Endothelial cell of umbilical vein (primary cell): Measurements from ENCODE around the gene MAML1. TPM values are rescaled to one million over a fixed set of nuclear protein-coding genes. Genes with fewer than 3 reads are reported as not detected.

Source experiments
- BruUV-seq: library from RNA; stranded (reverse); fragments of 400-500 nt; replicated peaks from 2 replicates; lab custom pipeline; 2021; lab: Mats Ljungman, UMichigan
- CTCF ChIA-PET: fragments of 300-600, 350-600 bp; sonication (Branson Sonifier 250); formaldehyde crosslinking; loops from one replicate; lab custom pipeline; 2021; ENCODE audit warnings: antibody characterized with exemption, inconsistent platforms; lab: Charles Lee
- POLR2A ChIA-PET: fragments of 300-600, 350-600 bp; sonication (Branson Sonifier 250); formaldehyde crosslinking; loops from one replicate; lab custom pipeline; 2021; ENCODE audit warnings: antibody characterized with exemption, inconsistent platforms; lab: Charles Lee
- DNase-seq: peaks from one replicate; pipeline ENCODE4 v3.0.0-alpha.2; 2011; ENCODE audit warnings: low read depth, low spot score
- FAIRE-seq: peaks from 2 replicates; lab custom pipeline; 2011; peaks lifted over from hg19 to GRCh38; lab: Jason Lieb, UNC
- H2AFZ ChIP-seq: 2 replicates; pipeline ENCODE4 v1.6.0; 2012; ENCODE audit warnings: low read depth, low read length, control low read depth, inconsistent platforms
- H3K27ac ChIP-seq: 2 replicates; pipeline ENCODE4 v1.5.1; 2011; ENCODE audit warnings: low read depth, mild to moderate bottlenecking, control low read depth, low read length, moderate library complexity; ENCODE audit not compliant: insufficient read depth
- H3K27me3 ChIP-seq, 2 experiments: 2 replicates each; pipeline versions ENCODE4 v1.6.0 to v1.6.1; 2011; ENCODE audit warnings: low read length in 2 of 2, mixed read lengths in 1 of 2; ENCODE audit not compliant: control insufficient read depth in 2 of 2, insufficient read depth in 2 of 2
- H3K36me3 ChIP-seq, 2 experiments: 2 replicates in 1 of 2; 3 replicates in 1 of 2; pipeline ENCODE4 v1.5.1; 2011; ENCODE audit warnings: low read length in 2 of 2, mild to moderate bottlenecking in 1 of 2, moderate library complexity in 1 of 2; ENCODE audit not compliant: control insufficient read depth in 2 of 2, insufficient read depth in 2 of 2; ENCODE audit errors: extremely low read depth in 1 of 2
- H3K4me1 ChIP-seq: 3 replicates; pipeline ENCODE4 v1.5.1; 2011; ENCODE audit warnings: mild to moderate bottlenecking, low read length; ENCODE audit not compliant: control insufficient read depth, insufficient read depth; ENCODE audit errors: extremely low read depth
- H3K4me2 ChIP-seq: 2 replicates; pipeline ENCODE4 v1.6.1; 2011; ENCODE audit warnings: low read length, control low read depth, mixed read lengths; ENCODE audit not compliant: insufficient read depth
- H3K4me3 ChIP-seq, 3 experiments: fragments of 200-600 bp in 1 of 3; sonication (generic), shearing (Covaris generic) in 1 of 3; replicated peaks in 1 of 3; 2 replicates each; pipeline ENCODE4 v1.5.1; 2011 to 2016; ENCODE audit warnings: control low read depth in 3 of 3, low read length in 3 of 3, mild to moderate bottlenecking in 2 of 3, inconsistent platforms in 1 of 3, low read depth in 1 of 3, moderate library complexity in 1 of 3; ENCODE audit not compliant: insufficient read depth in 1 of 3
- H3K79me2 ChIP-seq: 2 replicates; pipeline ENCODE4 v1.6.0; 2012; ENCODE audit warnings: low read length, inconsistent platforms; ENCODE audit not compliant: control insufficient read depth, insufficient read depth
- H3K9ac ChIP-seq: replicated peaks from 2 replicates; pipeline ENCODE3; 2011; ENCODE audit warnings: low read length, control low read depth; ENCODE audit not compliant: insufficient read depth; ENCODE audit errors: extremely low read depth
- H3K9me1 ChIP-seq: replicated peaks from 3 replicates; pipeline ENCODE4 v1.6.0; 2011; ENCODE audit warnings: mild to moderate bottlenecking, low read length; ENCODE audit not compliant: control insufficient read depth, insufficient read depth; ENCODE audit errors: extremely low read depth
- H3K9me3 ChIP-seq: replicated peaks from 2 replicates; pipeline ENCODE4 v1.5.1; 2012; ENCODE audit warnings: low read length, inconsistent platforms; ENCODE audit not compliant: control insufficient read depth, insufficient read depth
- H4K20me1 ChIP-seq: replicated peaks from 2 replicates; pipeline ENCODE3; 2011; ENCODE audit warnings: mild to moderate bottlenecking, low read length; ENCODE audit not compliant: control insufficient read depth, insufficient read depth; ENCODE audit errors: extremely low read depth
- CTCF ChIP-seq, 2 donors: IDR thresholded peaks; 1 replicate in 1 of 2; 2 replicates in 1 of 2; pipeline ENCODE4 v1.5.1; 2011; ENCODE audit warnings: low read length in 2 of 2, mild to moderate bottlenecking in 2 of 2, moderate library complexity in 2 of 2, control low read depth in 1 of 2, inconsistent platforms in 1 of 2, low read depth in 1 of 2; ENCODE audit not compliant: insufficient read depth in 1 of 2; ENCODE audit errors: extremely low read depth in 1 of 2
- EZH2 ChIP-seq: IDR thresholded peaks from 2 replicates; pipeline ENCODE4 v1.6.1; 2012; ENCODE audit warnings: borderline replicate concordance, low read depth, mild to moderate bottlenecking, moderate library complexity, low read length, inconsistent platforms; ENCODE audit not compliant: severe bottlenecking
- FOS ChIP-seq: IDR thresholded peaks from 2 replicates; pipeline ENCODE4 v1.6.1; 2011; ENCODE audit warnings: mild to moderate bottlenecking, low read length, moderate library complexity, borderline replicate concordance; ENCODE audit not compliant: insufficient read depth
- GATA2 ChIP-seq: IDR thresholded peaks from 2 replicates; pipeline ENCODE4 v1.7.0; 2011; ENCODE audit warnings: low read depth, mild to moderate bottlenecking, moderate library complexity, mixed read lengths, low read length; ENCODE audit not compliant: insufficient read length, insufficient read depth
- JUN ChIP-seq: IDR thresholded peaks from 2 replicates; pipeline ENCODE4 v1.6.1; 2011; ENCODE audit warnings: borderline replicate concordance, low read depth; ENCODE audit not compliant: insufficient read length, insufficient read depth
- MAX ChIP-seq: IDR thresholded peaks from 2 replicates; pipeline ENCODE4 v1.6.1; 2011; ENCODE audit not compliant: insufficient read depth, insufficient read length
- MYC ChIP-seq: IDR thresholded peaks from one replicate; pipeline ENCODE4 v1.6.1; 2011; ENCODE audit warnings: mild to moderate bottlenecking, low read depth, low read length
- POLR2A ChIP-seq: IDR thresholded peaks from 2 replicates; pipeline ENCODE4 v1.6.1; 2012; ENCODE audit warnings: low read depth, mild to moderate bottlenecking, control low read depth, low read length
- POLR2AphosphoS5 ChIP-seq: IDR thresholded peaks from 2 replicates; pipeline ENCODE4 v1.6.1; 2012; ENCODE audit warnings: low read depth, mild to moderate bottlenecking, control low read depth, low read length, moderate library complexity; ENCODE audit not compliant: insufficient read depth
- dilution Hi-C: fragments of 300-500 bp; cut with MboI; formaldehyde crosslinking; loops from one replicate; pipeline ENCODE4 v1.15.0; 2019; ENCODE audit warnings: low sequenced_read_pairs; ENCODE audit not compliant: extremely low pct_ligation_motif_present
- intact Hi-C: fragments of 100-400 bp; cut with micrococcal nuclease; formaldehyde crosslinking; loops from one replicate; pipeline ENCODE4 v1.10.0; 2022
- polyA plus RNA-seq, 4 experiments: library from polyadenylated mRNA; depleted of rRNA in 3 of 4; stranded (reverse) in 3 of 4; unstranded in 1 of 4; fragments of >200 nt; gene quantifications; 2 replicates each; pipeline versions ENCODE4 v1.2.1 to v1.2.3, GENCODE V29; 2011 to 2012; ENCODE audit warnings: missing spikeins in 1 of 4
- total RNA-seq: library from RNA; stranded (reverse); gene quantifications from 2 replicates; pipeline ENCODE4 v1.2.3, GENCODE V29; 2021

Gene MAML1
- total and polyA plus RNA-seq, 2 donors (not counting 3 experiments of a cell fraction or from before 2014, with no cell fraction given): 12.4 to 29.0 TPM

- no peak for TF ChIP-seq EZH2
- no peak for TF ChIP-seq MAX
- no peak for TF ChIP-seq JUN
- TF ChIP-seq POLR2AphosphoS5: no peak
- no peak for TF ChIP-seq POLR2A
- TF ChIP-seq MYC: no peak
- TF ChIP-seq FOS: no peak
- peak; percentile 77 to 85 for TF ChIP-seq CTCF (IDR thresholded peaks at IDR 0.05; ENCODE audit: extremely low read depth in 1 of 2, insufficient read depth in 1 of 2, low read depth in 1 of 2, low read length in 2 of 2)
- TF ChIP-seq GATA2: peak; percentile 0
- Histone ChIP-seq H3K9me1 (no peaks in the 10 kb centered on the region), H3K4me3 (no peak overlapping the region), H3K9ac (no peak overlapping the region), H3K27me3 (no peaks in the 10 kb centered on the region), H3K4me2 (no peak overlapping the region), H3K9me3 (no peaks in the 10 kb centered on the region), H3K4me1 (peaks cover 55% of the 10 kb centered on the region), H4K20me1 (peaks cover 2% of the 10 kb centered on the region), H3K36me3 (no peaks in the 10 kb centered on the region), H3K27ac (no peak overlapping the region), H3K79me2 (peaks cover 56% of the 10 kb centered on the region), H2AFZ (no peak overlapping the region)
- no TSS peak for BruUV-seq
- dilution Hi-C loops (no loop called here), intact Hi-C loops (loop anchor here (1.0 to 2.0 kb wide), 3 partner anchors 33 to 327 kb away; no protein-coding TSS in a partner anchor)
- FAIRE-seq: peak; percentile 91
- ChIA-PET POLR2A (interaction anchor here (1.3 to 1.4 kb wide), 2 partner anchors 57 to 140 kb away, joined by 3 read pairs; partner anchors contain the start of genes HNRNPH1 and SQSTM1), CTCF (interaction anchor here (0.7 to 7.1 kb wide), 28 partner anchors 8 to 446 kb away, joined by 3 to 103 read pairs (median 6); partner anchors contain the start of genes LTC4S, MAML1 and SQSTM1)
- DNase-seq: peak; percentile 85
Measured at GRCh38 chr5:179763215-179763945, 30.8 kb downstream of the MAML1 start.
